Hepatocyte (in vitro differentiated cells): ENCODE results near the gene MRS2. TPM values are rescaled to one million over a fixed set of nuclear protein-coding genes. Genes with fewer than 3 reads are reported as not detected.

ENCODE experiments used
- DNase-seq: peaks from one replicate; pipeline ENCODE4 v3.0.0-alpha.2; 2016; ENCODE audit warnings: low spot score
- H2AFZ ChIP-seq: fragments of 200-600 bp; sonication (generic); 2 replicates; pipeline ENCODE4 v1.6.0; 2016; ENCODE audit warnings: antibody characterized with exemption, mild to moderate bottlenecking
- H3K27ac ChIP-seq: fragments of 200-600 bp; sonication (generic); 2 replicates; pipeline ENCODE4 v1.5.1; 2016; ENCODE audit warnings: mild to moderate bottlenecking
- H3K27me3 ChIP-seq: fragments of 200-600 bp; sonication (generic); 2 replicates; pipeline ENCODE4 v1.6.1; 2016
- H3K36me3 ChIP-seq: fragments of 200-600 bp; sonication (generic); replicated peaks from 2 replicates; pipeline ENCODE4 v1.5.1; 2016; ENCODE audit warnings: low read depth; ENCODE audit not compliant: insufficient read depth
- H3K4me1 ChIP-seq: fragments of 200-600 bp; sonication (generic); 2 replicates; pipeline ENCODE4 v1.5.1; 2016; ENCODE audit warnings: mild to moderate bottlenecking, moderate library complexity; ENCODE audit not compliant: insufficient read depth
- H3K4me2 ChIP-seq: fragments of 200-600 bp; sonication (generic); 2 replicates; pipeline ENCODE4 v1.6.0; 2016
- H3K4me3 ChIP-seq: fragments of 200-600 bp; sonication (generic); 2 replicates; pipeline ENCODE4 v1.5.1; 2016; ENCODE audit warnings: mild to moderate bottlenecking
- H3K79me2 ChIP-seq: fragments of 200-600 bp; sonication (generic); 2 replicates; pipeline ENCODE4 v1.6.0; 2017; ENCODE audit warnings: mild to moderate bottlenecking
- H3K9me2 ChIP-seq: fragments of 200-600 bp; sonication (generic); replicated peaks from 2 replicates; pipeline ENCODE4 v1.6.0; 2017; ENCODE audit warnings: mild to moderate bottlenecking; ENCODE audit not compliant: insufficient read depth
- H3K9me3 ChIP-seq: fragments of 200-600 bp; sonication (generic); 2 replicates; pipeline ENCODE4 v1.5.1; 2016; ENCODE audit warnings: low read depth, mild to moderate bottlenecking
- H4K20me1 ChIP-seq: fragments of 200-600 bp; sonication (generic); 2 replicates; pipeline ENCODE4 v1.6.0; 2016; ENCODE audit warnings: mild to moderate bottlenecking; ENCODE audit not compliant: insufficient read depth, poor library complexity, severe bottlenecking
- EZH2 ChIP-seq: fragments of 200-600 bp; sonication (generic); IDR thresholded peaks from 2 replicates; pipeline ENCODE4 v1.6.1; 2016; ENCODE audit warnings: antibody characterized with exemption, mild to moderate bottlenecking, borderline replicate concordance
- EZH2phosphoT487 ChIP-seq: fragments of 200-600 bp; sonication (generic); IDR thresholded peaks from one replicate; pipeline ENCODE4 v1.6.1; 2018; ENCODE audit warnings: antibody characterized with exemption, mild to moderate bottlenecking, low read depth, moderate library complexity; ENCODE audit not compliant: unreplicated experiment, severe bottlenecking
- WGBS: methylation state at CpG from one replicate; pipeline ENCODE4 v1.1.6; 2016; ENCODE audit warnings: low lambda C conversion rate; ENCODE audit errors: missing lambda C conversion rate; 5-methylcytosine and 5-hydroxymethylcytosine counted together
- polyA plus RNA-seq: library from polyadenylated mRNA; unstranded; fragments of >200 nt; fragmentation: Nextera tagmentation; extraction: Ambion mirVana; gene quantifications from 2 replicates; pipeline ENCODE4 v1.2.1, GENCODE V29; 2016
- total RNA-seq: library from RNA; depleted of rRNA; stranded (reverse); fragments of >200 nt; gene quantifications from 2 replicates; pipeline ENCODE4 v1.2.3, GENCODE V29; 2014
- TF ChIP-seq, protein P1 (sequence below): fragments of 200-600 bp; sonication (generic); IDR thresholded peaks from 2 replicates; pipeline ENCODE4 v1.5.1; 2016; ENCODE audit warnings: antibody characterized with exemption, mild to moderate bottlenecking; ENCODE audit not compliant: poor library complexity

MRS2 gene
- total and polyA plus RNA-seq, 2 experiments from 2014 or later = 21.9 to 34.1 TPM

DNA sequence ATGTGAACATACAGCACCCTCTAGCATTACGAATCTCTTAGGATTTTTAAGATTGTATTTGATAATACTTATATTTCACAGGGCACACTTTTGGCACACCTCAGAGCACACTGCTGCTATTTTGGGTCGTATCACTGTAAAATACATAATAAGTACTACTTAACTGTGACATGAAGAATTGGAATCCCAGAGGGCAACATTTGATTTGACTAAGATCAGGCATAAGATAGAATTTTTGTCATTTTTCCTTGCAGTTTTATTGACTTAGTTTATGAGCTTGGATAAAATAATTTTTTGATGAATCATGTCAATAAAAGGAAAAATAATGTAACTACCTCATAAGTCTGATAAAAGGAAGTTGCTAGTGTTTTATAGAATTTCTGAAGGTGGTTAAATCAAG is 22.4 kb downstream of the MRS2 start:
- Histone ChIP-seq H3K79me2 (no peaks in the 10 kb centered on the region), H2AFZ (no peak overlapping the region), H3K27ac (no peak overlapping the region), H3K4me2 (no peak overlapping the region), H3K27me3 (no peaks in the 10 kb centered on the region), H3K4me3 (no peak overlapping the region), H3K4me1 (peaks cover 4% of the 10 kb centered on the region), H3K9me3 (no peaks in the 10 kb centered on the region), H4K20me1 (no peaks in the 10 kb centered on the region), H3K9me2 (no peaks in the 10 kb centered on the region), H3K36me3 (peaks cover 3% of the 10 kb centered on the region)
- 92% methylated on average over 2 of the region's 2 CpGs for WGBS
- no peak for DNase-seq
- TF ChIP-seq EZH2phosphoT487 (no peak), EZH2 (no peak)
- TF ChIP-seq, protein P1, sequence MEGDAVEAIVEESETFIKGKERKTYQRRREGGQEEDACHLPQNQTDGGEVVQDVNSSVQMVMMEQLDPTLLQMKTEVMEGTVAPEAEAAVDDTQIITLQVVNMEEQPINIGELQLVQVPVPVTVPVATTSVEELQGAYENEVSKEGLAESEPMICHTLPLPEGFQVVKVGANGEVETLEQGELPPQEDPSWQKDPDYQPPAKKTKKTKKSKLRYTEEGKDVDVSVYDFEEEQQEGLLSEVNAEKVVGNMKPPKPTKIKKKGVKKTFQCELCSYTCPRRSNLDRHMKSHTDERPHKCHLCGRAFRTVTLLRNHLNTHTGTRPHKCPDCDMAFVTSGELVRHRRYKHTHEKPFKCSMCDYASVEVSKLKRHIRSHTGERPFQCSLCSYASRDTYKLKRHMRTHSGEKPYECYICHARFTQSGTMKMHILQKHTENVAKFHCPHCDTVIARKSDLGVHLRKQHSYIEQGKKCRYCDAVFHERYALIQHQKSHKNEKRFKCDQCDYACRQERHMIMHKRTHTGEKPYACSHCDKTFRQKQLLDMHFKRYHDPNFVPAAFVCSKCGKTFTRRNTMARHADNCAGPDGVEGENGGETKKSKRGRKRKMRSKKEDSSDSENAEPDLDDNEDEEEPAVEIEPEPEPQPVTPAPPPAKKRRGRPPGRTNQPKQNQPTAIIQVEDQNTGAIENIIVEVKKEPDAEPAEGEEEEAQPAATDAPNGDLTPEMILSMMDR = no peak

DNA sequence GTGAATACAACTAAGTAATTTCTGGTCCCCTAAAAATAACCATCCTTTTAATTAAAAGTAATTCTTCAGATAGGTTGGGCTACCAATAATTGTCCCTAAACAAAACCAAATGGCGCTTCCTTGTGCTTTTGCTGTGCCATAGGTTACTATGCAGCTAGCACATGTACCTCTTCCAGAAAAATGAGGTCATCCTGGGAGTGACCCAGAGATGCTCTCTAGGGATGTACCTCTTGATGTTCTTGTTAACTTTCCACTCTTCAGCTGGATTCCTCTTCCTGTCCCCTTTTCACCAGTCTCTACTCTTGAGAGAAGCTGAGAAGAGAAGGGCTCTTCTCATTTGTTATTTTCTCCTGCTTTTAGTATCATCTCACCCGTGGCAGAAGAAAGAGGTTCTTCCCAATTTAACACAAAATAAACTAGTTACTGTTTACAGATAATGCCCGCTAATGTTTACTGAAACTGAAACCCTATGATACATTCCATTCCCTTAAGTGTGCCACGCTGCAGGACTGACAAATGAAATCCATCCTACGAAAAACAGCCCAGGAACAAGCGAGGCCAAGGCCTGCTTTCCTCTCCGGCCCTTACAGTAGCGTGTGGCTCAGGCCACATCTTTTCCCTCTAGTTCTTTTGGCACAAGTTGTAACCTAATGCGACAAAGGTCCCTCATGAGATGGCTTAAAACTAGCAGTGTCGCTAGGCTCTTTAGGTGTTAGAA is 24.2 kb downstream of the MRS2 start:
- H3K4me1 ChIP-seq = peaks cover 4% of the 10 kb centered on the region
- no peak overlapping the region for H3K4me3 ChIP-seq
- peak overlapping the region; percentile 10 for H3K27ac ChIP-seq
- H2AFZ ChIP-seq = no peak overlapping the region
- DNase-seq = no peak
- no peaks in the 10 kb centered on the region for H3K27me3 ChIP-seq
- TF ChIP-seq, protein P1 = no peak
- TF ChIP-seq EZH2 = no peak
- TF ChIP-seq EZH2phosphoT487 = no peak
- H3K79me2 ChIP-seq = no peaks in the 10 kb centered on the region
- no peaks in the 10 kb centered on the region for H4K20me1 ChIP-seq
- no peak overlapping the region for H3K4me2 ChIP-seq
- WGBS = 85% methylated on average over 10 of the region's 10 CpGs
- H3K9me2 ChIP-seq = no peaks in the 10 kb centered on the region
- H3K36me3 ChIP-seq = no peaks in the 10 kb centered on the region
- no peaks in the 10 kb centered on the region for H3K9me3 ChIP-seq

DNA sequence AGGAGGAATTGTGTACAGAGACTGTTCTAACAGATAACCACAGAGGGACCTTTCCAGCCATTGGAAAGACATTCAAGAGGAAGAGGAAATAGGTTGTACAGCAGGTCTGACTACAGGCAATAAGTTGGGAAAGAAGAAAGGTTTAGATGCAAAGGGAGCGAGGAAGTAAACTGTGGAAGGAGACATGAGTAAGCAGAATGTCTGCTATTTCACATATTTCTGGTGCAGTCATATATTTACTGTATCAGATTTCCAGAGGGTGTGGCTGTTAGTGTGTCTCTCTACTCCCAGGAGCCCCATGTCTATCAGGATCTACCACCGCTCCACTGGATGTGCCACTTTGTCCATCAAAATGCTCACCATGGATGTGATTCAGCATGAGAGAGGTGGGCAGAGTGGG is 25.9 kb downstream of the MRS2 start:
- H3K9me2 ChIP-seq = no peaks in the 10 kb centered on the region
- peaks cover 4% of the 10 kb centered on the region for H3K4me1 ChIP-seq
- no peak for DNase-seq
- H3K79me2 ChIP-seq = no peaks in the 10 kb centered on the region
- H3K27me3 ChIP-seq = no peaks in the 10 kb centered on the region
- H4K20me1 ChIP-seq = no peaks in the 10 kb centered on the region
- H3K9me3 ChIP-seq = no peaks in the 10 kb centered on the region
- TF ChIP-seq EZH2phosphoT487 (no peak), EZH2 (no peak)
- TF ChIP-seq, protein P1 = no peak
- H3K4me3 ChIP-seq = no peak overlapping the region
- 86% methylated on average over 2 of the region's 2 CpGs for WGBS
- no peaks in the 10 kb centered on the region for H3K36me3 ChIP-seq
- no peak overlapping the region for H2AFZ ChIP-seq
- no peak overlapping the region for H3K4me2 ChIP-seq
- peak overlapping the region; percentile 55 for H3K27ac ChIP-seq

DNA sequence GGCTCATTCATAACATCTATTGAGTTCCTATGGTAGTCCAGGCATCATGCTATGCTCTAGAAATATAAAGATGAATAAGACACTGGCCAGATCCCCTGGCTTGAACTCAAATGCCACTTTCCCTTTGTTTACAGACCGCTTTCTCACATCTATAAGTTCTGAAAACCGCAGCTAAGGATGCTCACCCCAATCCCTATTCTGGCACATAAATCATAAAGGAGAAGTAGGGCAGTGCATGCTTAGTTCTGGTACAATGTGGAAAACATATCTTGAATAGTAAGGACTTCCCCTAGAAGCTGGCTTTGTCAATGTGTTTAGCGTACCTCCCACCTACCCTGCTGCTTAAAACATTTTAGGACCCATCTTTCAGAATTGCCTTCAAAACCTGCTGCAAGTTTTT is 26.4 kb downstream of the MRS2 start:
- Histone ChIP-seq H3K79me2 (no peaks in the 10 kb centered on the region), H3K27ac (no peak overlapping the region), H3K9me3 (no peaks in the 10 kb centered on the region), H3K4me1 (peaks cover 4% of the 10 kb centered on the region), H3K36me3 (no peaks in the 10 kb centered on the region), H3K4me3 (no peak overlapping the region), H2AFZ (no peak overlapping the region), H4K20me1 (no peaks in the 10 kb centered on the region), H3K27me3 (no peaks in the 10 kb centered on the region), H3K9me2 (no peaks in the 10 kb centered on the region), H3K4me2 (no peak overlapping the region)
- TF ChIP-seq EZH2phosphoT487 (no peak), EZH2 (no peak)
- TF ChIP-seq, protein P1 = no peak
- DNase-seq = no peak
- 91% methylated on average over 3 of the region's 3 CpGs for WGBS
